ENCODE measurements around the gene SYMPK. TPM values are rescaled to one million over a fixed set of nuclear protein-coding genes. Genes with fewer than 3 reads are reported as not detected.

Gene SYMPK
- total RNA-seq, 1 donor from 2014 or later, result 70.6 TPM

GRCh38 chr19:45889210-45889885, 26.4 kb upstream of the SYMPK start:
- ATAC-seq, result no peak
- H3K27me3 ChIP-seq, result no peaks in the 10 kb centered on the region
- H3K9me3 ChIP-seq, result no peaks in the 10 kb centered on the region
- intact Hi-C loops (cut with DNase I), result no loop called here
- H3K36me3 ChIP-seq, result no peaks in the 10 kb centered on the region
- TF ChIP-seq, protein P1, sequence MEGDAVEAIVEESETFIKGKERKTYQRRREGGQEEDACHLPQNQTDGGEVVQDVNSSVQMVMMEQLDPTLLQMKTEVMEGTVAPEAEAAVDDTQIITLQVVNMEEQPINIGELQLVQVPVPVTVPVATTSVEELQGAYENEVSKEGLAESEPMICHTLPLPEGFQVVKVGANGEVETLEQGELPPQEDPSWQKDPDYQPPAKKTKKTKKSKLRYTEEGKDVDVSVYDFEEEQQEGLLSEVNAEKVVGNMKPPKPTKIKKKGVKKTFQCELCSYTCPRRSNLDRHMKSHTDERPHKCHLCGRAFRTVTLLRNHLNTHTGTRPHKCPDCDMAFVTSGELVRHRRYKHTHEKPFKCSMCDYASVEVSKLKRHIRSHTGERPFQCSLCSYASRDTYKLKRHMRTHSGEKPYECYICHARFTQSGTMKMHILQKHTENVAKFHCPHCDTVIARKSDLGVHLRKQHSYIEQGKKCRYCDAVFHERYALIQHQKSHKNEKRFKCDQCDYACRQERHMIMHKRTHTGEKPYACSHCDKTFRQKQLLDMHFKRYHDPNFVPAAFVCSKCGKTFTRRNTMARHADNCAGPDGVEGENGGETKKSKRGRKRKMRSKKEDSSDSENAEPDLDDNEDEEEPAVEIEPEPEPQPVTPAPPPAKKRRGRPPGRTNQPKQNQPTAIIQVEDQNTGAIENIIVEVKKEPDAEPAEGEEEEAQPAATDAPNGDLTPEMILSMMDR (IDR thresholded peaks at IDR 0.05), result no peak
- H3K4me3 ChIP-seq, result no peak overlapping the region
- no peak overlapping the region for H3K27ac ChIP-seq
- H3K4me1 ChIP-seq, result peaks cover 12% of the 10 kb centered on the region
- DNase-seq, result no peak

DNA sequence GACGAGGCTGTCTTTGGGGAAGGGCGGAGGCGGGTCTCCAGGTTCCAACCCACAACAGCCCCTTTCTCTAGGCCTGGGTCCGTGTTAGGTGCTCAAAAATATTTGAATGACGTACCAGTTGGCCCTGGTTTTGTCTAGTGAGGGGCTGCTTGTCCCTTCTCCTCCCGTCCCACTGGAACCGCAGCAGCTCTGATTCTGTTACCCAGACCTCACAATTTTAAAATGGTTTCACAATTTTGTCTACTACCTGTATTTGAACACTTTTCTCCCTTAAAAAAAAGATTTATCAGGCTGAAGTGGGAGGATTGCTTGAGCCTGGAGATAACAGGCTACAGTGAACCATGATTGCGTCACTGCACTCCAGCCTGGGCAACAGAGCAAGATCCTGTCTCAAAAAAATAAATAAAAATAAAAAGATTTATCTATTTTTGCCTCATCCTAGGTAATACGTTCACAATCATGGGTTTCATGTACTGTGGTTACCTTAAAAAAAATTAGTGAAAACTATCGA, 24.3 kb upstream of the SYMPK start:
- H3K27ac ChIP-seq, result peak overlapping the region; percentile 92
- TF ChIP-seq, protein P1 (IDR thresholded peaks at IDR 0.05), result no peak
- peak overlapping the region; percentile 72 for H3K4me3 ChIP-seq

GRCh38 chr19:45886427-45887199, 23.7 kb upstream of the SYMPK start:
- H3K9me3 ChIP-seq, result no peaks in the 10 kb centered on the region
- intact Hi-C loops (cut with DNase I), result no loop called here
- H3K4me1 ChIP-seq, result peaks cover 32% of the 10 kb centered on the region
- DNase-seq, result peak; percentile 94
- ATAC-seq, result peak; percentile 86
- TF ChIP-seq, protein P1 (IDR thresholded peaks at IDR 0.05), result no peak
- peak overlapping the region; percentile 72 for H3K4me3 ChIP-seq
- H3K27me3 ChIP-seq, result no peaks in the 10 kb centered on the region
- H3K27ac ChIP-seq, result peak overlapping the region; percentile 92
- no peaks in the 10 kb centered on the region for H3K36me3 ChIP-seq

More for the DNA sequence above, 24.3 kb upstream of the SYMPK start:
- intact Hi-C loops (cut with DNase I), result no loop called here
- H3K9me3 ChIP-seq, result no peaks in the 10 kb centered on the region
- ATAC-seq, result no peak
- no peaks in the 10 kb centered on the region for H3K36me3 ChIP-seq
- H3K27me3 ChIP-seq, result no peaks in the 10 kb centered on the region
- DNase-seq, result no peak
- peaks cover 32% of the 10 kb centered on the region for H3K4me1 ChIP-seq

DNA sequence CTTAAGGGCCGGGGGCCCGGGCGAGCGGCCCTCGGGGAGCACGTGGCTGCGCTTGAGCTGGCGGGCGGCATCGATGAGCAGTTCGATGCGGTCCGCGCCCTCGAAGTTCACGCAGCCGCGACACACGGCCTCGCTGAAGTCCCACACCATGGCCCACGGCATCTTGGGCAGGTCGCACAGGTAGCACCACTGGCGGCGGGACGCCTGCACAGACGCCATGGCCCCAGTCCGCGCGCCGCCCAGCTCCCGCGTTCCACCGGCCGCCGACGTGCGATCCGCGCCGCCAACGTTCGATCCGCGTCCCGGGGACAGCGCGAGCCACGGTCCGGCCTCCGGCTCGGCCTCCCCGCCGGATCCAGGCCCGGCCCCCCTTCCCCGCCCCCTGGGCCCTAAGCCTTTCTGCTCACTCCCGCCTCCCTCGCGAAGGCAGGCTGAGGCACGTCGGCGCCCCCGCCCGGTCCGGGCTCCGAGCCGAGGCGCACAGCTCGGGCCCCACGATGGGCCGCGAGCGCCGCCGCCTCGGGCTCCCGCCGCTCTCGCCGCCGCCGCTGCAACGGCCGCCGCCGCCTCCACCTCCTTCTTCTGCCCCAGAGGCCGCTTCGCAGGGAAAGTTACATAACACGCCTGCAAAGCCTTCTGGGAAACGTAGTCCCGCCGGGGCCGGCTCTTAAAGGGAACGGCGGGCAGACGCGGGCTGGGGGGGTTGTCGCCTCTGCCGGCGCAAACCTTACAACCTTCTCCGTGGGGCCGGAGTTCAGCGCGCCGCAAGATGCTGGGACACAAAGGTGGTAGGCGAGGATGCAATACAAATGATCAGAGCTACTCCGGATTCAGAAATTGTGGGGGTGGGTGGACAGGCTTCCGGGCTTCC, 22.8 kb upstream of the SYMPK start, which contains the start of gene IRF2BP1:
Gene IRF2BP1, minus strand, starts transcription at position 586 of the 871 bp plus-strand sequence. Its CDS starts 367 bp downstream, at position 219.
- H3K4me1 ChIP-seq, result peaks cover 32% of the 10 kb centered on the region
- H3K27me3 ChIP-seq, result no peaks in the 10 kb centered on the region
- H3K36me3 ChIP-seq, result no peaks in the 10 kb centered on the region
- intact Hi-C loops (cut with DNase I), result no loop called here
- TF ChIP-seq, protein P1 (IDR thresholded peaks at IDR 0.05), result no peak
- no peaks in the 10 kb centered on the region for H3K9me3 ChIP-seq
- peak within 1 kb of the TSS; percentile 72 for H3K4me3 ChIP-seq
- DNase-seq (peak; percentile 96), ATAC-seq (peak; percentile 81)
- peak within 1 kb of the TSS; percentile 92 for H3K27ac ChIP-seq

Data from upper lobe of right lung (tissue), 1 donor.